ENCODE data around the gene PI4KB. TPM values are rescaled to one million over a fixed set of nuclear protein-coding genes. Genes with fewer than 3 reads are reported as not detected.

Gene PI4KB
- total and polyA plus RNA-seq, 2 of the 13 experiments (the other 11 are each of a cell fraction or from before 2014, with no cell fraction given), result 19.5 to 29.3 TPM

GRCh38 chr1:151327223-151327902 is at the start of gene PI4KB (continued):
- TF ChIP-seq ZNF510 (CRISPR knock-in tag; IDR thresholded peaks at IDR 0.05; ENCODE audit: low read depth) (no peak), ZNF350 (CRISPR knock-in tag; IDR thresholded peaks at IDR 0.05; ENCODE audit: borderline replicate concordance, low read depth) (0 out of 2 replicates have a peak, but pooled peaks have one; percentile 7), SKI (IDR thresholded peaks at IDR 0.05; ENCODE audit: partially characterized antibody) (no peak), EED (CRISPR knock-in tag; IDR thresholded peaks at IDR 0.05) (no peak), PHF20 (CRISPR knock-in tag; IDR thresholded peaks at IDR 0.05) (peak; percentile 71), HINFP (CRISPR knock-in tag; IDR thresholded peaks at IDR 0.05; ENCODE audit: low read depth) (no peak; the same call in 1 of the 2 replicates), ZFP41 (CRISPR knock-in tag; IDR thresholded peaks at IDR 0.05; ENCODE audit: borderline replicate concordance) (no peak), RBFOX2 (IDR thresholded peaks at IDR 0.05; ENCODE audit: low read depth, low read length) (peak; percentile 78), KMT2A (CRISPR knock-in tag; IDR thresholded peaks at IDR 0.05) (0 out of 2 replicates have a peak, but pooled peaks have one; percentile 10), SMARCE1 (IDR thresholded peaks at IDR 0.05; ENCODE audit: borderline replicate concordance) (no peak), NONO (IDR thresholded peaks at IDR 0.05) (no peak), NONO (CRISPR knock-in tag; conservative IDR thresholded peaks at IDR 0.05) (no peak), ATAD3A (CRISPR knock-in tag; IDR thresholded peaks at IDR 0.05) (no peak), KAT8 (CRISPR knock-in tag; IDR thresholded peaks at IDR 0.05) (peak; percentile 55), SIN3A (IDR thresholded peaks at IDR 0.05; ENCODE audit: borderline replicate concordance, low read depth, low read length) (peak; percentile 15; the same call in 1 of the 2 replicates), HOXA3 (CRISPR knock-in tag; IDR thresholded peaks at IDR 0.05) (peak; percentile 11; the same call in 1 of the 2 replicates), ZSCAN21 (CRISPR knock-in tag; IDR thresholded peaks at IDR 0.05; ENCODE audit: borderline replicate concordance) (no peak), ZNF549 (CRISPR knock-in tag; IDR thresholded peaks at IDR 0.05) (no peak), POGK (CRISPR knock-in tag; conservative IDR thresholded peaks at IDR 0.05) (0 out of 2 replicates have a peak, but pooled peaks have one; percentile 9), NFYC (CRISPR knock-in tag; IDR thresholded peaks at IDR 0.05) (no peak)
- TF ChIP-seq, protein P1, sequence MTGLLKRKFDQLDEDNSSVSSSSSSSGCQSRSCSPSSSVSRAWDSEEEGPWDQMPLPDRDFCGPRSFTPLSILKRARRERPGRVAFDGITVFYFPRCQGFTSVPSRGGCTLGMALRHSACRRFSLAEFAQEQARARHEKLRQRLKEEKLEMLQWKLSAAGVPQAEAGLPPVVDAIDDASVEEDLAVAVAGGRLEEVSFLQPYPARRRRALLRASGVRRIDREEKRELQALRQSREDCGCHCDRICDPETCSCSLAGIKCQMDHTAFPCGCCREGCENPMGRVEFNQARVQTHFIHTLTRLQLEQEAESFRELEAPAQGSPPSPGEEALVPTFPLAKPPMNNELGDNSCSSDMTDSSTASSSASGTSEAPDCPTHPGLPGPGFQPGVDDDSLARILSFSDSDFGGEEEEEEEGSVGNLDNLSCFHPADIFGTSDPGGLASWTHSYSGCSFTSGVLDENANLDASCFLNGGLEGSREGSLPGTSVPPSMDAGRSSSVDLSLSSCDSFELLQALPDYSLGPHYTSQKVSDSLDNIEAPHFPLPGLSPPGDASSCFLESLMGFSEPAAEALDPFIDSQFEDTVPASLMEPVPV (CRISPR knock-in tag; IDR thresholded peaks at IDR 0.05), result no peak
- TF ChIP-seq, protein P2, sequence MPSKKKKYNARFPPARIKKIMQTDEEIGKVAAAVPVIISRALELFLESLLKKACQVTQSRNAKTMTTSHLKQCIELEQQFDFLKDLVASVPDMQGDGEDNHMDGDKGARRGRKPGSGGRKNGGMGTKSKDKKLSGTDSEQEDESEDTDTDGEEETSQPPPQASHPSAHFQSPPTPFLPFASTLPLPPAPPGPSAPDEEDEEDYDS (CRISPR knock-in tag; IDR thresholded peaks at IDR 0.05), result peak; percentile 80
- TF ChIP-seq, protein P3, sequence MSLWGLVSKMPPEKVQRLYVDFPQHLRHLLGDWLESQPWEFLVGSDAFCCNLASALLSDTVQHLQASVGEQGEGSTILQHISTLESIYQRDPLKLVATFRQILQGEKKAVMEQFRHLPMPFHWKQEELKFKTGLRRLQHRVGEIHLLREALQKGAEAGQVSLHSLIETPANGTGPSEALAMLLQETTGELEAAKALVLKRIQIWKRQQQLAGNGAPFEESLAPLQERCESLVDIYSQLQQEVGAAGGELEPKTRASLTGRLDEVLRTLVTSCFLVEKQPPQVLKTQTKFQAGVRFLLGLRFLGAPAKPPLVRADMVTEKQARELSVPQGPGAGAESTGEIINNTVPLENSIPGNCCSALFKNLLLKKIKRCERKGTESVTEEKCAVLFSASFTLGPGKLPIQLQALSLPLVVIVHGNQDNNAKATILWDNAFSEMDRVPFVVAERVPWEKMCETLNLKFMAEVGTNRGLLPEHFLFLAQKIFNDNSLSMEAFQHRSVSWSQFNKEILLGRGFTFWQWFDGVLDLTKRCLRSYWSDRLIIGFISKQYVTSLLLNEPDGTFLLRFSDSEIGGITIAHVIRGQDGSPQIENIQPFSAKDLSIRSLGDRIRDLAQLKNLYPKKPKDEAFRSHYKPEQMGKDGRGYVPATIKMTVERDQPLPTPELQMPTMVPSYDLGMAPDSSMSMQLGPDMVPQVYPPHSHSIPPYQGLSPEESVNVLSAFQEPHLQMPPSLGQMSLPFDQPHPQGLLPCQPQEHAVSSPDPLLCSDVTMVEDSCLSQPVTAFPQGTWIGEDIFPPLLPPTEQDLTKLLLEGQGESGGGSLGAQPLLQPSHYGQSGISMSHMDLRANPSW (CRISPR knock-in tag; IDR thresholded peaks at IDR 0.05; ENCODE audit: borderline replicate concordance), result no peak

Data from HepG2 (cell line).